Neural cell (in vitro differentiated cells): ENCODE measurements around the gene RUNX1. TPM values are rescaled to one million over a fixed set of nuclear protein-coding genes. Genes with fewer than 3 reads are reported as not detected.

Source experiments
- H2AFZ ChIP-seq: fragments of 200-600, 300-800 bp; sonication (generic), shearing (Covaris generic); 2 replicates; pipeline ENCODE4 v1.6.0; 2014; ENCODE audit warnings: low read depth, mild to moderate bottlenecking, antibody characterized with exemption, low read length, moderate library complexity
- H3F3A ChIP-seq: fragments of 200-600 bp; shearing (Covaris generic); 2 replicates; pipeline ENCODE4 v1.6.1; 2016; ENCODE audit warnings: mild to moderate bottlenecking, moderate library complexity, mixed read lengths, antibody characterized with exemption, low read length; ENCODE audit not compliant: insufficient read depth, poor library complexity, severe bottlenecking
- H3K27ac ChIP-seq: fragments of 200-600, 300-800 bp; sonication (generic), shearing (Covaris generic); 2 replicates; pipeline ENCODE4 v1.5.1; 2014; ENCODE audit warnings: mild to moderate bottlenecking, low read length, moderate library complexity
- H3K27me3 ChIP-seq: fragments of 300-800, 200-600 bp; sonication (generic), shearing (Covaris generic); 2 replicates; pipeline ENCODE4 v1.6.0; 2014; ENCODE audit warnings: mild to moderate bottlenecking, low read depth, low read length, moderate library complexity; ENCODE audit not compliant: insufficient read depth
- H3K36me3 ChIP-seq: fragments of 300-800, 200-600 bp; sonication (generic), shearing (Covaris generic); 2 replicates; pipeline ENCODE4 v1.5.1; 2014; ENCODE audit warnings: mild to moderate bottlenecking, antibody characterized with exemption, low read length, moderate library complexity; ENCODE audit not compliant: insufficient read depth
- H3K4me2 ChIP-seq: fragments of 300-800, 200-600 bp; sonication (generic), shearing (Covaris generic); 2 replicates; pipeline ENCODE4 v1.6.0; 2014; ENCODE audit warnings: mild to moderate bottlenecking, low read length
- H3K4me3 ChIP-seq: fragments of 300-800, 200-600 bp; sonication (generic), shearing (Covaris generic); 2 replicates; pipeline ENCODE4 v1.5.1; 2014; ENCODE audit warnings: mild to moderate bottlenecking, low read length, moderate library complexity
- H3K79me2 ChIP-seq: fragments of 200-600 bp; shearing (Covaris generic); replicated peaks from 2 replicates; pipeline ENCODE4 v1.6.0; 2014; ENCODE audit warnings: mild to moderate bottlenecking, low read length, moderate library complexity; ENCODE audit not compliant: insufficient read depth
- H3K9ac ChIP-seq: fragments of 300-800, 200-600 bp; sonication (generic), shearing (Covaris generic); 2 replicates; pipeline ENCODE4 v1.6.1; 2016; ENCODE audit warnings: mild to moderate bottlenecking, low read length, mixed read lengths
- H3K9me2 ChIP-seq: fragments of 200-600 bp; shearing (Covaris generic); 2 replicates; pipeline ENCODE4 v1.6.1; 2016; ENCODE audit warnings: mild to moderate bottlenecking, low read length, mixed read lengths; ENCODE audit not compliant: insufficient read depth
- H3K9me3 ChIP-seq: fragments of 200-600, 300-800 bp; sonication (generic), shearing (Covaris generic); 2 replicates; pipeline ENCODE4 v1.6.1; 2016; ENCODE audit warnings: mild to moderate bottlenecking, mixed run types, low read length, moderate library complexity, mixed read lengths
- H4K20me1 ChIP-seq: fragments of 200-600 bp; shearing (Covaris generic); 2 replicates; pipeline ENCODE4 v1.6.1; 2016; ENCODE audit warnings: mild to moderate bottlenecking, mixed run types; ENCODE audit not compliant: insufficient read depth
- CTCF ChIP-seq: fragments of 450-650 bp; IDR thresholded peaks from 2 replicates; pipeline ENCODE4 v1.5.1; 2014; ENCODE audit warnings: antibody characterized with exemption, mild to moderate bottlenecking, moderate library complexity; ENCODE audit not compliant: poor library complexity, severe bottlenecking
- EP300 ChIP-seq: fragments of 450-650 bp; conservative IDR thresholded peaks from 2 replicates; pipeline ENCODE4 v1.6.1; 2014; ENCODE audit warnings: antibody characterized with exemption, mild to moderate bottlenecking, moderate library complexity; ENCODE audit not compliant: poor library complexity, severe bottlenecking
- EZH2 ChIP-seq: fragments of 200-600, 300-800 bp; shearing (Covaris generic), sonication (generic); IDR thresholded peaks from 2 replicates; pipeline ENCODE4 v1.6.1; 2014; ENCODE audit warnings: antibody characterized with exemption, low read length, borderline replicate concordance, mild to moderate bottlenecking; ENCODE audit not compliant: insufficient read depth, poor library complexity, severe bottlenecking
- MXI1 ChIP-seq: fragments of 450-650 bp; conservative IDR thresholded peaks from 2 replicates; pipeline ENCODE4 v1.6.1; 2014; ENCODE audit warnings: antibody characterized with exemption, mild to moderate bottlenecking; ENCODE audit not compliant: poor library complexity, severe bottlenecking
- POLR2AphosphoS5 ChIP-seq: IDR thresholded peaks from 2 replicates; pipeline ENCODE4 v1.6.1; 2012
- RAD21 ChIP-seq: fragments of 450-650 bp; conservative IDR thresholded peaks from 2 replicates; pipeline ENCODE4 v1.6.1; 2014; ENCODE audit warnings: antibody characterized with exemption, mild to moderate bottlenecking, moderate library complexity
- REST ChIP-seq: IDR thresholded peaks from 2 replicates; pipeline ENCODE4 v1.6.1; 2012; ENCODE audit warnings: borderline replicate concordance
- SMC3 ChIP-seq: fragments of 450-650 bp; conservative IDR thresholded peaks from 2 replicates; pipeline ENCODE4 v1.6.1; 2014; ENCODE audit warnings: antibody characterized with exemption, mild to moderate bottlenecking, moderate library complexity; ENCODE audit not compliant: poor library complexity
- TAF1 ChIP-seq: IDR thresholded peaks from 2 replicates; pipeline ENCODE4 v1.6.1; 2012; ENCODE audit warnings: low read depth
- polyA plus RNA-seq: library from polyadenylated mRNA; depleted of rRNA; stranded (reverse); fragments of >200 nt; gene quantifications from 2 replicates; pipeline ENCODE4 v1.2.3, GENCODE V29; 2014

Gene RUNX1
- polyA plus RNA-seq, 1 donor from 2014 or later: not detected

GRCh38 chr21:35021546-35021945, 27.6 kb downstream of the RUNX1 start:
- H3F3A ChIP-seq: no peaks in the 10 kb centered on the region
- H3K79me2 ChIP-seq: no peaks in the 10 kb centered on the region

GRCh38 chr21:35020902-35021301, 28.2 kb downstream of the RUNX1 start:
- Histone ChIP-seq H3K9me3 (no peaks in the 10 kb centered on the region), H3K9me2 (no peaks in the 10 kb centered on the region), H4K20me1 (no peaks in the 10 kb centered on the region), H3K9ac (no peak overlapping the region), H3K27ac (no peak overlapping the region), H3K79me2 (no peaks in the 10 kb centered on the region), H2AFZ (no peak overlapping the region), H3K4me3 (no peak overlapping the region), H3K36me3 (no peaks in the 10 kb centered on the region), H3K4me2 (no peak overlapping the region), H3K27me3 (peaks cover 7% of the 10 kb centered on the region), H3F3A (no peaks in the 10 kb centered on the region)
- no peak for TF ChIP-seq REST
- TF ChIP-seq TAF1: no peak

More at GRCh38 chr21:35021546-35021945, 27.6 kb downstream of the RUNX1 start:
- Histone ChIP-seq H3K9me3 (no peaks in the 10 kb centered on the region), H4K20me1 (no peaks in the 10 kb centered on the region), H3K36me3 (no peaks in the 10 kb centered on the region), H3K4me3 (no peak overlapping the region), H3K27ac (no peak overlapping the region), H3K4me2 (no peak overlapping the region), H3K27me3 (peaks cover 14% of the 10 kb centered on the region), H3K9me2 (no peaks in the 10 kb centered on the region), H3K9ac (no peak overlapping the region), H2AFZ (no peak overlapping the region)
- no peak for TF ChIP-seq SMC3
- no peak for TF ChIP-seq RAD21
- no peak for TF ChIP-seq REST
- TF ChIP-seq POLR2AphosphoS5: no peak
- TF ChIP-seq CTCF: no peak
- TF ChIP-seq EZH2: no peak
- TF ChIP-seq MXI1: no peak
- TF ChIP-seq EP300: no peak
- TF ChIP-seq TAF1: no peak
